ENCODE data around the gene KRT86. TPM values are rescaled to one million over a fixed set of nuclear protein-coding genes. Genes with fewer than 3 reads are reported as not detected.
"Not testable (repeated sequence)": the region's sequence is repeated elsewhere in the genome, so short reads cannot be mapped to it uniquely, and the experiment has no call there.

KRT86 gene
- total RNA-seq, 1 donor = under 0.01 TPM

DNA sequence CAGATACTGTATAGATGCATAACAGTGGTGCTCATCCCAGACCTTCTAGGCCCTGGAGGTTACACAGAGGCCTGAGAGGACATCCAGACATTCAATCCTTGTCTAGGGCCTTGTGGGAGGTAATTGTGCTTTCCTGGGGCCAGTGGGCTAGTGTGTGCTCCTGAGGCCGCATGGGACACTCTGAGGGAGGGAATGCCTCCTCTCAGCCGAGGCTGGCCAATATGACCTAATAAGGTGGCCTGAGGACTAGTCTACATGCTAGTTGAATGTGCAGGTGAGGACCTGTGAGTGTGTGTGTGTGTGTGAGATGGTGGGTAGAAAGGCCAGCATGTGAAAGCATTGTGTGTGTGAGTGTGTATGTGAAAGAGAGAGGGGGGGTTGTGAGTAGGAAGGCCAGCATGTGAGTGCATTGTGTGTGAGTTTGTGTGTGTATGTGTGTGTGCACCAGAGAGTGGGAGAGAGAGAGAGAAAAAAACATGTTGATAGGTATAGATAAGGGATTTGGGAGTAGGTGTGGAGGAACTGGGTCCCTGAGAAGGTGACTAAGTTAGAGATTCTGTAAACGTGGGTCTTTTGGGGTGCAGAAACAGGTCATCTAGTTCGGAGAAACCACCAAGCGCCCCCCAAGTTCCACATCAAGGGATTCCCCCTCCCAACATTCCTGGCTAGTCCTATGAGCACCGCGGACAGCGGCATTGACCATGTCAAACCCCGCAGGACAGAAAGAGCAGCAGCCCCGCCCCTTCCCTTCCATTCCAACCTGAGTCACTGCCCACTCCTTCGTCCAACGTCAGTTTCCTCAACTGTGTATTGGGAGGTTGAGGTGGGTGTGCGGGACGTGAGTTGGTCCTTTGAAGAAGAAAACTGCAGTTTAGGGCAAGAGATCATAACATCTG, 26.6 kb downstream of the KRT86 start:
- no peak overlapping the region for H3K4me3 ChIP-seq (ENCODE audit: low read depth, low read length)
- no peak for TF ChIP-seq CTCF (IDR thresholded peaks at IDR 0.05; ENCODE audit: insufficient read depth, low read depth, low read length)
- no peak for DNase-seq (ENCODE audit: low read depth)

- H3K4me3 ChIP-seq (ENCODE audit: low read depth, low read length); DNase-seq (ENCODE audit: low read depth): not testable (repeated sequence)
Measured at GRCh38 chr12:52301721-52302120, 27.3 kb downstream of the KRT86 start.

DNA sequence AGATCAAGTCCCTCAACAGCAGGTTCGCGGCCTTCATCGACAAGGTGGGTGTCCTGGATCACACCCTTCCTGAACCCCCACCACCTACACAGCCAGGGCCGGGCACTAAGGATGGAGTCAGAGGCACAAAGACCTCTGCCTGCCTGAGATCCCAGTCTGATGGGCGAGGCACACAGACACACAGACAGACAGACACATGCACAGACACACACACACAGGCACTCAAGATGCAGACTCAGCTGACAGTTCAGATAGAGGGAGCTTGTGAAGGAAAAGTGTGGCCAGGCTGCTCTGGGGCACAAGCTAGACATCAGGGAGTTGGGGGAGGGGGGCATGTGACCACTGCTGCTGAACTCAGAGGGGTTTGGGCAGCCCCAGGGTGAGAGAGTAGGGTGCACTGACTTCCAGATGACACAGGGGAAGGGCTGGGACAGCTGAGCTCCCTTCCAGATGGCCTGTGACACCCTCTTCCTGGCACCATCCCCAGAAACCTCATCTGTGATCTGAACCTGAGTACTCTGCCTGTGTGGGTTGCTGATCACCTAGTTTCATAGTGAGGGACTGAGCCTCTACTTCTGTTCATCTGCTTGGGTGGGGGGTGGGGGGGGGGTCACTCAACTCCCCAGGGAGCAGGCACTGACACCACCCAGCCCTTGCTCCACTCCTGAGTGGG, 27.9 kb downstream of the KRT86 start:
- H3K4me3 ChIP-seq (ENCODE audit: low read depth, low read length); DNase-seq (ENCODE audit: low read depth): not testable (repeated sequence)

- not testable (repeated sequence) for DNase-seq (ENCODE audit: low read depth); H3K4me3 ChIP-seq (ENCODE audit: low read depth, low read length)
Measured at GRCh38 chr12:52304941-52305411, 30.5 kb downstream of the KRT86 start.

- no peak overlapping the region for H3K4me3 ChIP-seq (ENCODE audit: low read depth, low read length)
- no peak for DNase-seq (ENCODE audit: low read depth)
- TF ChIP-seq CTCF (IDR thresholded peaks at IDR 0.05; ENCODE audit: insufficient read depth, low read depth, low read length) = peak; percentile 40
Measured at GRCh38 chr12:52305921-52306705, 31.7 kb downstream of the KRT86 start.

DNA sequence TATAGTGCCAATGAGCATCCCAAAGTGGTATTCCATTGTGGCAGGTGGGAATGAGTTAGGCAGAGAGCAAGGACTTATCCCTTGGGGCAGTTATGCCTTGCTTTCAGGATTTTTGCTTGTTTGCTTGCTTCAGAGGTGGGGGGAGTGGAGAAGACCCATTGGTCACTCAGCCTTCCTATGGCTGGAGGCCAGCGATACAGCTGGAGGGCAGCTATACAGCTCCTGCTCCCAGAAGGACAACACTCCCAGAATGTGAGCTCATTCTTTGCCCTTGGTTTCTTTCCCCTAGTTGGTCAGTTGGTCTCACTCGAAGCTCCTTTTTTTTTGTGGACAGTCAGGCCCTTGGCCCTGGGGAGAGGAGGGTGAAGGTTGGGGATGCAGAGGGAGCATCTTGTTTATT, 32.3 kb downstream of the KRT86 start:
- no peak for DNase-seq (ENCODE audit: low read depth)
- H3K4me3 ChIP-seq (ENCODE audit: low read depth, low read length) = no peak overlapping the region
- no peak for TF ChIP-seq CTCF (IDR thresholded peaks at IDR 0.05; ENCODE audit: insufficient read depth, low read depth, low read length)

DNA sequence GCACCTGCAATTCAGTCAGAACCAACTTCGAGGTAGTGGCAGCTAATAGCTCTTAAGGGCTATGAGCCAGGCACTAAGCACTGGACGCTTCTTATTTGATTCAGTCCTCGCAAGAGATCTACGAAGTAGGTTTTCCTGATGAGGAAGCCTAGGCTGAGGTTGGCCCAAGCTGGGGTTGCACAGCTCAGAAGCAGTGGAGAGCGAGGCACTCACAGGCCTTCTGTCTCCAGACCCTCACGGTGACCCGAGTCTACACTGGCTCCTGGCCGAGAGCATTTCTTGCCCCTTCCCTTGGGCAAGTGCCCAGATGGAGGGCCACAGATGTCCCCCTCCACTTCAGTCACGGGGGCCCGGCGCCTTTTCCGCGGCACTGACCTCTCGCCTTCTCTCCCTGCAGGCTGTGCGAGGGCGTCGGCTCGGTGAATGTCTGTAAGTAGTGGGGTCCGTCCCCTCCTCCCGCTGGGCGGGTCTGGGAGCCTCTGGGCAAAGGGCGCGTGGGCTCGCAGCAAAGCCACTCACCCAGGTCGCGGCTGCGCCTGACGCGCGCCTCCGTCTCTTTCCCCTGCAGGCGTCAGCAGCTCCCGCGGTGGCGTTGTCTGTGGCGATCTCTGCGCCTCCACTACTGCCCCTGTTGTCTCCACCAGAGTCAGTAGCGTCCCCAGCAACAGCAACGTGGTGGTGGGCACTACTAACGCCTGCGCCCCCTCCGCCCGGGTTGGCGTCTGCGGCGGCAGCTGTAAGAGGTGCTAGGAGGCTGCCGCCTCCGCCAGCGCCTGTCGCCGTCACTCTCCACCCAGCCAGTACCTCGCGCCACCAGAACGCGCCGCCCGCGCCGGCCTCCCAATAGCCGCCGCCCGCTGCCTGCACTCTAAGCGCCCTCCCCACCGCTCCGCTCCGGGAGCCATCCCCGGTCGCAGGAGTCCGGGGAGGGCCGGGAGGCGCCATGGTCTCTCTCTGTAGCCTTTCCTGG, 33.7 kb downstream of the KRT86 start:
- peak; percentile 4 for TF ChIP-seq CTCF (IDR thresholded peaks at IDR 0.05; ENCODE audit: insufficient read depth, low read depth, low read length)
- peak overlapping the region; percentile 40 for H3K4me3 ChIP-seq (ENCODE audit: low read depth, low read length)
- peak; percentile 44 for DNase-seq (ENCODE audit: low read depth)
